Gastroesophageal sphincter (tissue), 3 donors: ENCODE results near the gene ADGRD2.

Experiments used
- EP300 ChIP-seq: sonication (generic); formaldehyde crosslinking; IDR thresholded peaks from one replicate; pipeline ENCODE4 v1.6.1; 2017; ENCODE audit warnings: antibody characterized with exemption, mild to moderate bottlenecking
- POLR2A ChIP-seq, 2 donors: fragments of 450-650 bp; IDR thresholded peaks; one replicate each; pipeline ENCODE4 v1.6.1; 2017; ENCODE audit warnings: antibody characterized with exemption in 2 of 2, mild to moderate bottlenecking in 2 of 2, moderate library complexity in 1 of 2
- TF ChIP-seq, protein P1 (sequence below), 4 experiments: fragments of 200-600 bp in 2 of 4; fragments of 450-650 bp in 2 of 4; sonication (generic) in 1 of 4; IDR thresholded peaks; one replicate each; pipeline ENCODE4 v1.5.1; 2017 to 2019; ENCODE audit warnings: antibody characterized with exemption in 4 of 4, mild to moderate bottlenecking in 2 of 4, moderate library complexity in 2 of 4

DNA sequence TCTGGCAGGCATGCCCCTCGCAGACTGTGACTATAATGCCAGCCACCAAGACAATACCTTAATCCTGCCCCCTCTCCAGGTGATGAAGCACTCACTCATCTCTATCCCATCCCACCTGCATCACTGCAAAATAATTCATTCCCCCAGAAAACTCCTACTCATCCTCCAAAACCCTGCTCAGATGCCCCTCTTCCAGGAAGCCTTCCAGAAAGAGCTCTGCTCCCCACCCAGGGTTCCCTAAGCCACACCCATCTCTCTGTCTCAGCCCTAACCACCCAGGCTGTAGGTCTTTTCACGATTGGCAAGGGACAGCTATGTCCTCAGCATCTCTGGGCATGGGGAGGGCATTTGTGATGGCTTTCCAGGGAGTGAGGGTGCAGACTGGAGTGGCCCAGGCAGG lies 39.8 kb downstream of the ADGRD2 start:
- TF ChIP-seq, protein P1, sequence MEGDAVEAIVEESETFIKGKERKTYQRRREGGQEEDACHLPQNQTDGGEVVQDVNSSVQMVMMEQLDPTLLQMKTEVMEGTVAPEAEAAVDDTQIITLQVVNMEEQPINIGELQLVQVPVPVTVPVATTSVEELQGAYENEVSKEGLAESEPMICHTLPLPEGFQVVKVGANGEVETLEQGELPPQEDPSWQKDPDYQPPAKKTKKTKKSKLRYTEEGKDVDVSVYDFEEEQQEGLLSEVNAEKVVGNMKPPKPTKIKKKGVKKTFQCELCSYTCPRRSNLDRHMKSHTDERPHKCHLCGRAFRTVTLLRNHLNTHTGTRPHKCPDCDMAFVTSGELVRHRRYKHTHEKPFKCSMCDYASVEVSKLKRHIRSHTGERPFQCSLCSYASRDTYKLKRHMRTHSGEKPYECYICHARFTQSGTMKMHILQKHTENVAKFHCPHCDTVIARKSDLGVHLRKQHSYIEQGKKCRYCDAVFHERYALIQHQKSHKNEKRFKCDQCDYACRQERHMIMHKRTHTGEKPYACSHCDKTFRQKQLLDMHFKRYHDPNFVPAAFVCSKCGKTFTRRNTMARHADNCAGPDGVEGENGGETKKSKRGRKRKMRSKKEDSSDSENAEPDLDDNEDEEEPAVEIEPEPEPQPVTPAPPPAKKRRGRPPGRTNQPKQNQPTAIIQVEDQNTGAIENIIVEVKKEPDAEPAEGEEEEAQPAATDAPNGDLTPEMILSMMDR (IDR thresholded peaks at IDR 0.05) = no peak
- TF ChIP-seq EP300 = no peak
- TF ChIP-seq POLR2A (IDR thresholded peaks at IDR 0.05) = no peak
